Measurements from ENCODE around the gene CAPN8.

CAPN8 gene

GRCh38 chr1:223654083-223654482 lies 11.4 kb downstream of the CAPN8 start:
- DNase-seq (ENCODE audit: low spot score), result peak; percentile 23

GRCh38 chr1:223653431-223653830 lies 12.1 kb downstream of the CAPN8 start:
- DNase-seq (ENCODE audit: low spot score), result no peak

- DNase-seq (ENCODE audit: low spot score), result no peak
These were observed 12.5 kb downstream of the CAPN8 start for GRCh38 chr1:223653015-223653414.

GRCh38 chr1:223652436-223652941 lies 13.0 kb downstream of the CAPN8 start:
- peak; percentile 19 for DNase-seq (ENCODE audit: low spot score)

- no peak for DNase-seq (ENCODE audit: low spot score)
These were observed 14.1 kb downstream of the CAPN8 start for GRCh38 chr1:223651291-223651991.

- DNase-seq (ENCODE audit: low spot score), result no peak
These were observed 15.0 kb downstream of the CAPN8 start for GRCh38 chr1:223650465-223650864.

- no peak for DNase-seq (ENCODE audit: low spot score)
These were observed 16.3 kb downstream of the CAPN8 start for GRCh38 chr1:223649222-223649621.

GRCh38 chr1:223647249-223647648 lies 18.3 kb downstream of the CAPN8 start:
- no peak for DNase-seq (ENCODE audit: low spot score)

- no peak for DNase-seq (ENCODE audit: low spot score)
These were observed 19.6 kb downstream of the CAPN8 start for GRCh38 chr1:223645903-223646302.

GRCh38 chr1:223642237-223642636 lies 23.3 kb downstream of the CAPN8 start:
- DNase-seq (ENCODE audit: low spot score), result no peak

GRCh38 chr1:223641523-223642039 lies 23.9 kb downstream of the CAPN8 start:
- DNase-seq (ENCODE audit: low spot score), result no peak

GRCh38 chr1:223639331-223639749 lies 26.2 kb downstream of the CAPN8 start:
- no peak for DNase-seq (ENCODE audit: low spot score)

GRCh38 chr1:223635236-223635635 lies 30.3 kb downstream of the CAPN8 start:
- no peak for DNase-seq (ENCODE audit: low spot score)

- DNase-seq (ENCODE audit: low spot score), result no peak
These were observed 31.1 kb downstream of the CAPN8 start for GRCh38 chr1:223634423-223634822.

GRCh38 chr1:223631956-223632355 lies 33.5 kb downstream of the CAPN8 start:
- DNase-seq (ENCODE audit: low spot score), result no peak

- no peak for DNase-seq (ENCODE audit: low spot score)
These were observed 34.0 kb downstream of the CAPN8 start for GRCh38 chr1:223631473-223631872.

- no peak for DNase-seq (ENCODE audit: low spot score)
These were observed 36.4 kb downstream of the CAPN8 start for GRCh38 chr1:223629126-223629457.

GRCh38 chr1:223628233-223629125 lies 37.0 kb downstream of the CAPN8 start:
- DNase-seq (ENCODE audit: low spot score), result peak; percentile 45

- no peak for DNase-seq (ENCODE audit: low spot score)
These were observed 43.2 kb downstream of the CAPN8 start for GRCh38 chr1:223622132-223622842.

- DNase-seq (ENCODE audit: low spot score), result no peak
These were observed 44.2 kb downstream of the CAPN8 start for GRCh38 chr1:223621312-223621734.

GRCh38 chr1:223620297-223620897 lies 45.1 kb downstream of the CAPN8 start:
- DNase-seq (ENCODE audit: low spot score), result no peak

GRCh38 chr1:223618680-223619079 lies 46.8 kb downstream of the CAPN8 start:
- DNase-seq (ENCODE audit: low spot score), result no peak
